HG03196 (cell line): ENCODE measurements around the gene CSNK1G2.
"Not testable (repeated sequence)": the region's sequence is repeated elsewhere in the genome, so short reads cannot be mapped to it uniquely, and the experiment has no call there.

ENCODE experiments used
- ATAC-seq: cut with Tn5 transposase; IDR thresholded peaks from one replicate; pipeline ENCODE4 v1.9.1; 2021; ENCODE audit not compliant: unreplicated experiment

Gene CSNK1G2

GRCh38 chr19:1986357-1987162 lies 45.6 kb downstream of the CSNK1G2 start:
- ATAC-seq: no peak

GRCh38 chr19:1987197-1988187 lies 46.5 kb downstream of the CSNK1G2 start:
- no peak for ATAC-seq

GRCh38 chr19:1988464-1988863 lies 47.5 kb downstream of the CSNK1G2 start:
- ATAC-seq: not testable (repeated sequence)

- no peak for ATAC-seq
Measured at GRCh38 chr19:1989513-1990229, 48.7 kb downstream of the CSNK1G2 start.

- ATAC-seq: no peak
Measured at GRCh38 chr19:1990230-1991017, 49.5 kb downstream of the CSNK1G2 start.

- no peak for ATAC-seq
Measured at GRCh38 chr19:1991018-1991913, 50.3 kb downstream of the CSNK1G2 start.

- no peak for ATAC-seq
Measured at GRCh38 chr19:1992759-1993260, 51.8 kb downstream of the CSNK1G2 start.

GRCh38 chr19:1997353-1998233 lies 56.6 kb downstream of the CSNK1G2 start:
- no peak for ATAC-seq

GRCh38 chr19:1998712-1999708 lies 58.0 kb downstream of the CSNK1G2 start:
- no peak for ATAC-seq

- ATAC-seq: no peak
Measured at GRCh38 chr19:1999856-2000515, 59.0 kb downstream of the CSNK1G2 start.

GRCh38 chr19:2003874-2004273 lies 62.9 kb downstream of the CSNK1G2 start:
- no peak for ATAC-seq

- ATAC-seq: no peak
Measured at GRCh38 chr19:2010135-2010668, 69.2 kb downstream of the CSNK1G2 start.

- ATAC-seq: no peak
Measured at GRCh38 chr19:2011169-2011568, 70.2 kb downstream of the CSNK1G2 start.

GRCh38 chr19:2012941-2013682 lies 72.1 kb downstream of the CSNK1G2 start:
- ATAC-seq: no peak

GRCh38 chr19:2013683-2013961 lies 72.7 kb downstream of the CSNK1G2 start:
- no peak for ATAC-seq

GRCh38 chr19:2014131-2014571 lies 73.2 kb downstream of the CSNK1G2 start:
- ATAC-seq: no peak
